GM12864 (cell line): ENCODE results near the gene TTC38.

Experiments used
- DNase-seq: peaks from one replicate; pipeline ENCODE4 v3.0.0-alpha.2; 2011; ENCODE audit warnings: low read depth
- H3K4me3 ChIP-seq: 2 replicates; pipeline ENCODE4 v1.5.1; 2011; ENCODE audit warnings: mild to moderate bottlenecking, low read depth, low read length, control low read depth
- CTCF ChIP-seq: IDR thresholded peaks from 2 replicates; pipeline ENCODE4 v1.5.1; 2011; ENCODE audit warnings: low read depth, mild to moderate bottlenecking, moderate library complexity, low read length, control low read depth, inconsistent platforms; ENCODE audit errors: missing control alignments

Gene TTC38

GRCh38 chr22:46267431-46268279 is at the start of gene TTC38:
Gene TTC38 (plus strand): TSS chr22:46268008. CDS start chr22:46268040, 32 bp downstream.
- DNase-seq: no peak
- no peak for TF ChIP-seq CTCF
- peak within 1 kb of the TSS; percentile 93 for H3K4me3 ChIP-seq

DNA sequence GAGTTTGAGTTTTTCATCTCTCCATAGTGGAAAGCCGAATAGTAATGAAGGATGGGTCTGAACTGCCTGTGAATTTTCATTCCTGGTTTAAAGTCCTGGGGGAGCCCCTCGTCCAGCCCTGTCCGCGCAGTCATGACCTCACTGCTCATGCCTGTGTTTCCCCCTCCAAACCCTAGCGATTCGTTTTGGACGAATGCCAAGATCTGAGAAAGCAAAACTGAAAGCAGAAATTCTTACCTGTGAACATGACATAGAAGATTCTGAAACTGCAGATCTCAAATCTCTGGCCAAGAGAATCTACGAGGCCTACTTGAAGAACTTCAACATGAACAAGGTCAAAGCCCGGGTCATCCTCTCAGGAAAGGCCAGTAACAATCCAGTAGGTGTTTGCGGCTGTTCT is 48.2 kb upstream of the TTC38 start:
- no peak overlapping the region for H3K4me3 ChIP-seq
- TF ChIP-seq CTCF: no peak
- DNase-seq: no peak

DNA sequence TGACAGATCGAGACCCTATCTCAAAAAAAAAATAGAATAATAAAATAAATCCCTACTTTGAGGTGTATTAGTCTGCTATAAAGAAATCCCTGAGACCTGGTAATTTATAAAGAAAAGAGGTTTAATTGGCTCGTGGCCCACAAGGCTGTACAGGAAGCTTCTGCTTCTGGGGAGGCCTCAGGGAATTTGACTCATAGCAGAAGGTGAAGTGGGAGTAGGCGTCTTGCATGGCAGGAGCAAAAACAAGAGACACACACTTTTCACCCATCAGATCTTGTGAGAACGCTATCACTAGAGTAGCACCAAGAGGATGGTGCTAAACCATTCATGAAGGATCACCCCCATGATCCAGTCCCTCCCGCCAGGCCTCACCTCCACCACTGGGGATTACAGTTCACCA is 46.9 kb upstream of the TTC38 start:
- peak; percentile 15 for DNase-seq
- H3K4me3 ChIP-seq: no peak overlapping the region
- no peak for TF ChIP-seq CTCF

DNA sequence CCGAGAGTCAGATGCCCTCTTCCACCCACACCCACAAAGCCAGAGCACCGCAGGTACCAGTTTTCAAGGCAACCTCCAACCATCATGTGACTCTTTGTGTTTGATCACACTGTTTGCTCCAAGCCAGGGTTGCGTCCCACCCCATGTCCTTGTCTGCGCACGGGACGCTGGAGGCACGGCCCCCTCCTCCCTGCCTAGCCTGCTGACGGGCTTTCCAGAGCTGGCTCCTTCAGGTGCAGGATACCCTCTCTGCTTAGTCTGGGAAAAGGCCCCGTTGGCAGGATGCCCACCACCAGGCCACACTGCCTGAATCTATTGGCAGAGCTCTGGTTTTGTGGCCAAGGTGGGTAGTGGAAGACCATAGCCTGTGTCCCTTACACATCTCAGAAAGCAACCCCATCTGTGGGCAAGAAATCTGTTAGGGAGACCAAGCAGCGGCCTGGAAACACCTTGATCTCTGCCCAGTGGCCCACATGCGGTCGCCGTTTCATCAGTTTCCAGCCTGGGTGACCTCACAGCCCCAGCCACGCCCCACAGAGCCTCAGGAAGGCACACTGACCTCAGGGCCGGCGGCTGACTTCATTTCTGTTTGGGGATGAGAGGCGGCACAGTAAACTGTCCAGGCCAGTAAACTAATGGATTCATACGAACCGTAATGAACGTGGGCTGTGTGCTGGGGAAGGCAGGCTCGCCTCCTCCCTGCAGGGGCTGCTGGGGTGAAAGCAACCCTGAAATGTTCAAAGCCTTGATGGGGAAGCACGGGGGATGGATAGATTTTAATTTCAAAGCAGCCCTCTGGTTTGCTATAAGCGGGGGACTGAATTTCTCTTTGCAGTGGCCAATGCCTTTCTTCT is 43.5 kb upstream of the TTC38 start:
- DNase-seq: no peak
- no peak overlapping the region for H3K4me3 ChIP-seq
- no peak for TF ChIP-seq CTCF

- DNase-seq: no peak
- TF ChIP-seq CTCF: no peak
- H3K4me3 ChIP-seq: no peak overlapping the region
Measured at GRCh38 chr22:46224898-46225290, 42.9 kb upstream of the TTC38 start.

- no peak for DNase-seq
- TF ChIP-seq CTCF: no peak
- no peak overlapping the region for H3K4me3 ChIP-seq
Measured at GRCh38 chr22:46225631-46226030, 42.2 kb upstream of the TTC38 start.
